AG04449 (cell line): Measurements from ENCODE around the gene FSCN2.

Experiments used
- CTCF ChIA-PET: fragments of 350-600 bp; formaldehyde crosslinking; extraction: SDS; loops from one replicate; lab custom pipeline; 2021; ENCODE audit warnings: antibody characterized with exemption; lab: Yijun Ruan, JAX
- POLR2A ChIA-PET: fragments of 400-600, 350-600 bp; formaldehyde crosslinking; extraction: SDS; loops from one replicate; lab custom pipeline; 2020; ENCODE audit warnings: antibody characterized with exemption, inconsistent platforms; lab: Yijun Ruan, JAX
- DNase-seq: peaks from one replicate; pipeline ENCODE4 v3.0.0-alpha.2; 2010; ENCODE audit warnings: low read depth, low spot score
- H3K4me3 ChIP-seq: 2 replicates; pipeline ENCODE4 v1.5.1; 2011; ENCODE audit warnings: low read depth, mild to moderate bottlenecking, control low read depth, low read length
- TF ChIP-seq, protein P1 (sequence below): IDR thresholded peaks from one replicate; pipeline ENCODE4 v1.5.1; 2011; ENCODE audit warnings: mild to moderate bottlenecking, moderate library complexity, low read length, control low read depth, inconsistent platforms; ENCODE audit not compliant: insufficient read depth; ENCODE audit errors: missing control alignments

Gene FSCN2

GRCh38 chr17:81502471-81503017, 25.6 kb upstream of the FSCN2 start:
- H3K4me3 ChIP-seq, result no peak overlapping the region
- no peak for DNase-seq
- ChIA-PET POLR2A (interaction anchor here (0.8 to 0.9 kb wide), 2 partner anchors 18 to 248 kb away, joined by 3 to 4 read pairs; no protein-coding TSS in a partner anchor), CTCF (no interaction called here)
- TF ChIP-seq, protein P1, sequence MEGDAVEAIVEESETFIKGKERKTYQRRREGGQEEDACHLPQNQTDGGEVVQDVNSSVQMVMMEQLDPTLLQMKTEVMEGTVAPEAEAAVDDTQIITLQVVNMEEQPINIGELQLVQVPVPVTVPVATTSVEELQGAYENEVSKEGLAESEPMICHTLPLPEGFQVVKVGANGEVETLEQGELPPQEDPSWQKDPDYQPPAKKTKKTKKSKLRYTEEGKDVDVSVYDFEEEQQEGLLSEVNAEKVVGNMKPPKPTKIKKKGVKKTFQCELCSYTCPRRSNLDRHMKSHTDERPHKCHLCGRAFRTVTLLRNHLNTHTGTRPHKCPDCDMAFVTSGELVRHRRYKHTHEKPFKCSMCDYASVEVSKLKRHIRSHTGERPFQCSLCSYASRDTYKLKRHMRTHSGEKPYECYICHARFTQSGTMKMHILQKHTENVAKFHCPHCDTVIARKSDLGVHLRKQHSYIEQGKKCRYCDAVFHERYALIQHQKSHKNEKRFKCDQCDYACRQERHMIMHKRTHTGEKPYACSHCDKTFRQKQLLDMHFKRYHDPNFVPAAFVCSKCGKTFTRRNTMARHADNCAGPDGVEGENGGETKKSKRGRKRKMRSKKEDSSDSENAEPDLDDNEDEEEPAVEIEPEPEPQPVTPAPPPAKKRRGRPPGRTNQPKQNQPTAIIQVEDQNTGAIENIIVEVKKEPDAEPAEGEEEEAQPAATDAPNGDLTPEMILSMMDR, result no peak

DNA sequence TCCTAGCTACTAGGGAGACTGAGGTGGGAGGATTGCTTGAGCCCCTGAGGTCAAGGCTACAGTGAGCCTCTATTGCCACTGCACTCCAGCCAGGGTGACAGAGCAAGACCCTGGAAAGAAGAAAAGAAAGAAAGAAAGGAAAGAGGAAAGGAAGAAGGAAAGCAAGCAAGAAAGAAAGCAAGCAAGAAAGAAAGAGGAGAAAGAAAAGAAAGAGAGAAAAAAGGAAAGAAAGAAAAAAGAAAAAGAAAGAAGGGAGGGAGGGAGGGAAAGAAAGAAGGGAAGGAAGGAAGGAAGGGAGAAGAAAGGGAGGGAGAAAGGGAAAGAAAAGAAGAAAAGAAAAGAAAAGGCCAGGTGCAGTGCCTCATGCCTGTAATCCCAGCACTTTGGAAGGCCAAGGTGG, 24.6 kb upstream of the FSCN2 start:
- ChIA-PET POLR2A (no interaction called here), CTCF (no interaction called here)
- H3K4me3 ChIP-seq, result no peak overlapping the region
- TF ChIP-seq, protein P1, result no peak
- DNase-seq, result no peak

- H3K4me3 ChIP-seq, result peak overlapping the region; percentile 96
- DNase-seq, result no peak
- CTCF ChIA-PET, result interaction anchor here (1.3 to 1.6 kb wide), 2 partner anchors 93 to 256 kb away, joined by 5 to 6 read pairs; no protein-coding TSS in a partner anchor
- POLR2A ChIA-PET, result interaction anchor here (1.1 to 2.1 kb wide), 7 partner anchors 9 to 270 kb away, joined by 3 to 9 read pairs (median 4); partner anchors contain the start of genes BAHCC1, NDUFAF8 and TEPSIN
- TF ChIP-seq, protein P1, result no peak
Measured at GRCh38 chr17:81508639-81509206, 19.5 kb upstream of the FSCN2 start.

- peak overlapping the region; percentile 96 for H3K4me3 ChIP-seq
- ChIA-PET POLR2A (interaction anchor here (0.7 to 2.1 kb wide), 7 partner anchors 9 to 270 kb away, joined by 3 to 9 read pairs (median 4); partner anchors contain the start of genes BAHCC1, NDUFAF8 and TEPSIN), CTCF (interaction anchor here (1.3 to 1.6 kb wide), 2 partner anchors 92 to 256 kb away, joined by 5 to 6 read pairs; no protein-coding TSS in a partner anchor)
- TF ChIP-seq, protein P1, result no peak
- no peak for DNase-seq
Measured at GRCh38 chr17:81509207-81509971, 18.8 kb upstream of the FSCN2 start.

- ChIA-PET POLR2A (interaction anchor here (0.7 to 2.1 kb wide), 8 partner anchors 10 to 271 kb away, joined by 3 to 8 read pairs (median 4); partner anchors contain the start of genes BAHCC1, NDUFAF8 and TEPSIN), CTCF (no interaction called here)
- TF ChIP-seq, protein P1, result no peak
- DNase-seq, result no peak
- peak overlapping the region; percentile 96 for H3K4me3 ChIP-seq
Measured at GRCh38 chr17:81509972-81510784, 18.0 kb upstream of the FSCN2 start.
